Lung (tissue), 12 donors: ENCODE data around the gene SMTNL1. TPM values are rescaled to one million over a fixed set of nuclear protein-coding genes. Genes with fewer than 3 reads are reported as not detected.

ENCODE experiments used
- ATAC-seq: fragments of 200-7000 bp; cut with Tn5 transposase; one replicate; pipeline ENCODE4 v1.9.1; 2020; ENCODE audit warnings: moderate number of reproducible peaks; ENCODE audit not compliant: insufficient read depth, low FRiP score
- DNase-seq, 3 donors: peaks; one replicate each; pipeline ENCODE4 v3.0.0-alpha.2; 2013 to 2017
- H3K27ac ChIP-seq, 2 donors: one replicate each; pipeline ENCODE4 v1.5.1; 2013; ENCODE audit warnings: mild to moderate bottlenecking in 2 of 2, moderate library complexity in 2 of 2, control low read depth in 1 of 2, inconsistent platforms in 1 of 2, low read depth in 1 of 2, low read length in 1 of 2
- H3K27me3 ChIP-seq, 3 donors: one replicate each; pipeline ENCODE4 v1.5.1; 2013; ENCODE audit warnings: low read length in 2 of 3; ENCODE audit not compliant: control insufficient read depth in 3 of 3, insufficient read depth in 3 of 3
- H3K36me3 ChIP-seq, 4 donors: one replicate each; pipeline ENCODE4 v1.5.1; 2013; ENCODE audit warnings: low read length in 4 of 4, mild to moderate bottlenecking in 1 of 4, moderate library complexity in 1 of 4; ENCODE audit not compliant: control insufficient read depth in 4 of 4, insufficient read depth in 4 of 4
- H3K4me1 ChIP-seq, 5 donors: one replicate each; pipeline ENCODE4 v1.5.1; 2013; ENCODE audit warnings: low read length in 5 of 5, mild to moderate bottlenecking in 2 of 5, moderate library complexity in 1 of 5; ENCODE audit not compliant: control insufficient read depth in 5 of 5, insufficient read depth in 5 of 5
- H3K4me3 ChIP-seq: one replicate; pipeline ENCODE4 v1.5.1; 2013; ENCODE audit warnings: mild to moderate bottlenecking, control low read depth, moderate library complexity
- H3K9ac ChIP-seq, 2 donors: one replicate each; pipeline ENCODE4 v1.5.1; 2013; ENCODE audit warnings: low read length in 2 of 2, control low read depth in 1 of 2; ENCODE audit not compliant: insufficient read depth in 1 of 2
- H3K9me3 ChIP-seq, 4 donors: one replicate each; pipeline ENCODE4 v1.5.1; 2013; ENCODE audit warnings: low read length in 3 of 4, mild to moderate bottlenecking in 1 of 4, moderate library complexity in 1 of 4; ENCODE audit not compliant: control insufficient read depth in 4 of 4, insufficient read depth in 3 of 4
- WGBS, 2 donors: extraction: QIAGEN DNeasy Blood & Tissue Kit; methylation state at CpG; one replicate each; pipeline ENCODE4 v1.1.7; 2013; 5-methylcytosine and 5-hydroxymethylcytosine counted together
- polyA plus RNA-seq, 2 donors: library from polyadenylated mRNA; stranded (reverse); fragments of 200-250 nt; gene quantifications; one replicate each; pipeline ENCODE4 v1.2.1, GENCODE V29; 2013
- total RNA-seq, 2 donors: library from RNA; depleted of rRNA in 1 of 2; stranded (reverse); fragments of >200 nt in 1 of 2; gene quantifications; one replicate each; pipeline ENCODE4 v1.2.1, GENCODE V29; 2014 to 2021
- TF ChIP-seq, protein P1 (sequence below): IDR thresholded peaks from 2 replicates; pipeline ENCODE4 v1.5.1; 2012; ENCODE audit warnings: mild to moderate bottlenecking; ENCODE audit errors: control extremely low read depth, extremely low read depth
- donor health status: control.
- donor health status: control.
- donor health status: Bipolar disorder and iron deficiency.
- donor health status: healthy.
- donor health status: DM: yes; HTN: yes; CAD: no.

Gene SMTNL1
- total and polyA plus RNA-seq, 4 donors = not detected

DNA sequence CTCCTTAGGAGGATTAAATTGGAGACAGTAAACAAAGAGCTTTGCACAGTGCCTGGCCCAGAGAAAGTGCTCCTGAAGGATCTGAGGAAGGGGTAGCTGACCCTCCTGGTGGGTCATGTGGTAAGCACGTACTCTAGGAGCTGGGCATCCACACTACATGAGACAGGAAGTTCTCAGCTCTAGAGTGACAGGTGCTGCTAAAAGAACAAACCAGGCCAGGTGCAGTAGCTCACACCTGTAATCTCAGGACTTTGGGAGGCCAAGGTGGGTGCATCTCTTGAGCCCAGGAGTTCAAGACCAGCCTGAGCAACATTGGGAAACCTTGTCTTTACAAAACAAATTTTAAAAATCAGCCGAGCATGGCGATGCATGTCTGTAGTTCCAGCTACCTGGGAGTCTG, 35.0 kb upstream of the SMTNL1 start:
- 91 to 97% methylated on average over 3 of the region's 3 CpGs for WGBS, 2 donors
- no peak for ATAC-seq
- Histone ChIP-seq H3K4me1 (peaks cover 4 to 22% (median 7%) of the 10 kb centered on the region in 5 donors), H3K36me3 (peaks cover 0 to 5% (median under 1%) of the 10 kb centered on the region in 4 donors), H3K27ac (no peak overlapping the region), H3K27me3 (no peaks in the 10 kb centered on the region), H3K9me3 (no peaks in the 10 kb centered on the region), H3K4me3 (no peak overlapping the region), H3K9ac (no peak overlapping the region)
- TF ChIP-seq, protein P1, sequence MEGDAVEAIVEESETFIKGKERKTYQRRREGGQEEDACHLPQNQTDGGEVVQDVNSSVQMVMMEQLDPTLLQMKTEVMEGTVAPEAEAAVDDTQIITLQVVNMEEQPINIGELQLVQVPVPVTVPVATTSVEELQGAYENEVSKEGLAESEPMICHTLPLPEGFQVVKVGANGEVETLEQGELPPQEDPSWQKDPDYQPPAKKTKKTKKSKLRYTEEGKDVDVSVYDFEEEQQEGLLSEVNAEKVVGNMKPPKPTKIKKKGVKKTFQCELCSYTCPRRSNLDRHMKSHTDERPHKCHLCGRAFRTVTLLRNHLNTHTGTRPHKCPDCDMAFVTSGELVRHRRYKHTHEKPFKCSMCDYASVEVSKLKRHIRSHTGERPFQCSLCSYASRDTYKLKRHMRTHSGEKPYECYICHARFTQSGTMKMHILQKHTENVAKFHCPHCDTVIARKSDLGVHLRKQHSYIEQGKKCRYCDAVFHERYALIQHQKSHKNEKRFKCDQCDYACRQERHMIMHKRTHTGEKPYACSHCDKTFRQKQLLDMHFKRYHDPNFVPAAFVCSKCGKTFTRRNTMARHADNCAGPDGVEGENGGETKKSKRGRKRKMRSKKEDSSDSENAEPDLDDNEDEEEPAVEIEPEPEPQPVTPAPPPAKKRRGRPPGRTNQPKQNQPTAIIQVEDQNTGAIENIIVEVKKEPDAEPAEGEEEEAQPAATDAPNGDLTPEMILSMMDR = no peak
- DNase-seq = no peak

GRCh38 chr11:57502870-57503269, 34.5 kb upstream of the SMTNL1 start:
- TF ChIP-seq, protein P1 = no peak

GRCh38 chr11:57504511-57504910, 32.9 kb upstream of the SMTNL1 start:
- no peak overlapping the region for H3K27ac ChIP-seq
- H3K9me3 ChIP-seq = no peaks in the 10 kb centered on the region
- no peak for ATAC-seq
- no peak overlapping the region for H3K4me3 ChIP-seq
- peaks cover 4 to 9% (median 7%) of the 10 kb centered on the region in 5 donors for H3K4me1 ChIP-seq
- WGBS, 2 donors = 90 to 94% methylated on average over 4 of the region's 4 CpGs
- no peaks in the 10 kb centered on the region for H3K27me3 ChIP-seq
- peaks cover 0 to 5% (median under 1%) of the 10 kb centered on the region in 4 donors for H3K36me3 ChIP-seq
- no peak for DNase-seq
- no peak overlapping the region for H3K9ac ChIP-seq
- TF ChIP-seq, protein P1 = no peak

More at GRCh38 chr11:57502870-57503269, 34.5 kb upstream of the SMTNL1 start:
- H3K4me3 ChIP-seq = no peak overlapping the region
- no peak overlapping the region for H3K27ac ChIP-seq
- no peaks in the 10 kb centered on the region for H3K9me3 ChIP-seq
- peaks cover 0 to 5% (median under 1%) of the 10 kb centered on the region in 4 donors for H3K36me3 ChIP-seq
- no peak overlapping the region for H3K9ac ChIP-seq
- ATAC-seq (no peak), DNase-seq (no peak)
- peaks cover 4 to 22% (median 7%) of the 10 kb centered on the region in 5 donors for H3K4me1 ChIP-seq
- H3K27me3 ChIP-seq = no peaks in the 10 kb centered on the region

- Histone ChIP-seq H3K27me3 (no peaks in the 10 kb centered on the region), H3K27ac (no peak overlapping the region), H3K9me3 (no peaks in the 10 kb centered on the region), H3K36me3 (peaks cover 0 to 5% (median under 1%) of the 10 kb centered on the region in 4 donors), H3K4me1 (no peaks in the 10 kb centered on the region), H3K9ac (no peak overlapping the region), H3K4me3 (no peak overlapping the region)
- TF ChIP-seq, protein P1 = no peak
- no peak for DNase-seq
- 86 to 95% methylated on average over 1 of the region's 1 CpG for WGBS, 2 donors
- no peak for ATAC-seq
Observed at GRCh38 chr11:57506522-57506921, 30.9 kb upstream of the SMTNL1 start.
